Suprapubic skin (tissue), 4 donors: ENCODE results near the gene CHM. TPM values are rescaled to one million over a fixed set of nuclear protein-coding genes. Genes with fewer than 3 reads are reported as not detected.
"Not testable (repeated sequence)": the region's sequence is repeated elsewhere in the genome, so short reads cannot be mapped to it uniquely, and the experiment has no call there.

Experiments used
- DNase-seq, 2 donors: peaks; one replicate each; pipeline ENCODE4 v3.0.0-alpha.2; 2019; ENCODE audit warnings: low spot score in 2 of 2
- H3K27ac ChIP-seq: fragments of 200-600 bp; sonication (generic); one replicate; pipeline ENCODE4 v1.5.1; 2019
- H3K27me3 ChIP-seq: fragments of 200-600 bp; sonication (generic); one replicate; pipeline ENCODE4 v1.5.1; 2019
- H3K36me3 ChIP-seq: fragments of 200-600 bp; sonication (generic); one replicate; pipeline ENCODE4 v1.5.1; 2019
- H3K4me1 ChIP-seq: fragments of 200-600 bp; sonication (generic); one replicate; pipeline ENCODE4 v1.5.1; 2019
- H3K4me3 ChIP-seq: fragments of 200-600 bp; sonication (generic); one replicate; pipeline ENCODE4 v1.5.1; 2019; ENCODE audit warnings: mild to moderate bottlenecking
- H3K9me3 ChIP-seq: fragments of 200-600 bp; sonication (generic); one replicate; pipeline ENCODE4 v1.5.1; 2019
- EP300 ChIP-seq: sonication (generic); formaldehyde crosslinking; IDR thresholded peaks from one replicate; pipeline ENCODE4 v1.6.1; 2017; ENCODE audit warnings: antibody characterized with exemption
- POLR2A ChIP-seq, 2 donors: fragments of 450-650 bp; IDR thresholded peaks; one replicate each; pipeline ENCODE4 v1.6.1; 2017; ENCODE audit warnings: antibody characterized with exemption in 2 of 2, mild to moderate bottlenecking in 2 of 2, moderate library complexity in 2 of 2
- POLR2AphosphoS5 ChIP-seq, 3 donors: sonication (generic); formaldehyde crosslinking; IDR thresholded peaks; one replicate each; pipeline ENCODE4 v1.6.1; 2017; ENCODE audit warnings: antibody characterized with exemption in 3 of 3
- WGBS: methylation state at CpG from one replicate; pipeline ENCODE4 v1.1.5; 2018; 5-methylcytosine and 5-hydroxymethylcytosine counted together
- total RNA-seq, 4 donors: library from RNA; depleted of rRNA; stranded (reverse); fragments of >200 nt; gene quantifications; one replicate each; pipeline ENCODE4 v1.1.0, GENCODE V29; 2016
- TF ChIP-seq, protein P1 (sequence below), 2 donors: fragments of 200-600 bp in 1 of 2; fragments of 450-650 bp in 1 of 2; sonication (generic) in 1 of 2; IDR thresholded peaks; one replicate each; pipeline ENCODE4 v1.5.1; 2016 to 2019; ENCODE audit warnings: antibody characterized with exemption in 2 of 2, mild to moderate bottlenecking in 1 of 2, moderate library complexity in 1 of 2

CHM gene
- total RNA-seq, 4 donors from 2014 or later: 9.5 to 18.9 (median 12.8) TPM

DNA sequence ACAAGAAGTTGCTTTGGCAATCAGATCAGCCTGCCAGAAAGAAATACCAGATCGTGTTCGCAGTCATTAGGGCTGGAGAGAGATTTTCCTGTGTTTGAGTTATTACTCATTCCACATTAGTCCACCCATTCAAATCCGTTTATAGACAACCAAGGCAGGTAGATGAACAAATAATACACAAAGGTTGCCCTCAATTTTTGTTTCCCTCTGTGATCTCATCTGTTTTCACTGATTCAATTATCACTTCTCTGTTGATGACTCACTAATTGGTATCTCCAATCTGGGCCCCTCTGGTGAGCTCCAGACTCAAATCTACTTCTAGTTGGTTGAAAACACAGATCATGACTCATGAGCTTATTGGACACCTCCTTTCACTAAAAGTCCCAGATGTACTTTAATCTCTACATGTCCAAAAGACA, 54.5 kb downstream of the CHM start:
- H3K9me3 ChIP-seq: no peaks in the 10 kb centered on the region
- DNase-seq: no peak
- H3K4me3 ChIP-seq: no peak overlapping the region

DNA sequence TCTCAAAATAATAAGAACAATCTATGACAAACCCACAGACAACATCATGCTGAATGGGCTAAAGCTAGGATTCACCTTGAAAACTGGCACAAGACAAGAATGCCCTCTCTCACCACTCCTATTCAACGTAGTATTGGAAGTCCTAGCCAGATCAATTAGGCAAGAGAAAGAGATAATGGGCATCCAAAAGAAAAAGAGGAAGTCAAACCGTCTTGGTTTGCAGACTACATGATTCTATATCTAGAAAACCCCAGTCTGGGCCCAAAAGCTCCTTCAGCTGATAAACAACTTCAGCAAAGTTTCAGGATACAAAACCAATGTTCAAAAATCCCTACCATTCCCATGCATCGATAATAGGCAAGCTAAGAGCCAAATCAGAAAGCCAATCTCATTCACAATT, 59.0 kb downstream of the CHM start:
- Histone ChIP-seq H3K36me3 (no peaks in the 10 kb centered on the region), H3K9me3 (no peaks in the 10 kb centered on the region), H3K27me3 (no peaks in the 10 kb centered on the region), H3K4me1 (no peaks in the 10 kb centered on the region), H3K4me3 (no peak overlapping the region), H3K27ac (no peak overlapping the region)
- DNase-seq: no peak
- WGBS: 72% methylated on average over 3 of the region's 3 CpGs
- TF ChIP-seq, protein P1, sequence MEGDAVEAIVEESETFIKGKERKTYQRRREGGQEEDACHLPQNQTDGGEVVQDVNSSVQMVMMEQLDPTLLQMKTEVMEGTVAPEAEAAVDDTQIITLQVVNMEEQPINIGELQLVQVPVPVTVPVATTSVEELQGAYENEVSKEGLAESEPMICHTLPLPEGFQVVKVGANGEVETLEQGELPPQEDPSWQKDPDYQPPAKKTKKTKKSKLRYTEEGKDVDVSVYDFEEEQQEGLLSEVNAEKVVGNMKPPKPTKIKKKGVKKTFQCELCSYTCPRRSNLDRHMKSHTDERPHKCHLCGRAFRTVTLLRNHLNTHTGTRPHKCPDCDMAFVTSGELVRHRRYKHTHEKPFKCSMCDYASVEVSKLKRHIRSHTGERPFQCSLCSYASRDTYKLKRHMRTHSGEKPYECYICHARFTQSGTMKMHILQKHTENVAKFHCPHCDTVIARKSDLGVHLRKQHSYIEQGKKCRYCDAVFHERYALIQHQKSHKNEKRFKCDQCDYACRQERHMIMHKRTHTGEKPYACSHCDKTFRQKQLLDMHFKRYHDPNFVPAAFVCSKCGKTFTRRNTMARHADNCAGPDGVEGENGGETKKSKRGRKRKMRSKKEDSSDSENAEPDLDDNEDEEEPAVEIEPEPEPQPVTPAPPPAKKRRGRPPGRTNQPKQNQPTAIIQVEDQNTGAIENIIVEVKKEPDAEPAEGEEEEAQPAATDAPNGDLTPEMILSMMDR (IDR thresholded peaks at IDR 0.05): no peak
- TF ChIP-seq EP300 (no peak), POLR2AphosphoS5 (IDR thresholded peaks at IDR 0.05) (no peak), POLR2A (IDR thresholded peaks at IDR 0.05) (no peak)

More for the DNA sequence above, 54.5 kb downstream of the CHM start:
- Histone ChIP-seq H3K4me1 (peaks cover 7% of the 10 kb centered on the region), H3K36me3 (no peaks in the 10 kb centered on the region), H3K27me3 (no peaks in the 10 kb centered on the region), H3K27ac (no peak overlapping the region)
- TF ChIP-seq, protein P1 (IDR thresholded peaks at IDR 0.05): no peak
- no peak for TF ChIP-seq POLR2A (IDR thresholded peaks at IDR 0.05)
- no peak for TF ChIP-seq EP300
- TF ChIP-seq POLR2AphosphoS5 (IDR thresholded peaks at IDR 0.05): no peak
- 56% methylated on average over 3 of the region's 3 CpGs for WGBS

DNA sequence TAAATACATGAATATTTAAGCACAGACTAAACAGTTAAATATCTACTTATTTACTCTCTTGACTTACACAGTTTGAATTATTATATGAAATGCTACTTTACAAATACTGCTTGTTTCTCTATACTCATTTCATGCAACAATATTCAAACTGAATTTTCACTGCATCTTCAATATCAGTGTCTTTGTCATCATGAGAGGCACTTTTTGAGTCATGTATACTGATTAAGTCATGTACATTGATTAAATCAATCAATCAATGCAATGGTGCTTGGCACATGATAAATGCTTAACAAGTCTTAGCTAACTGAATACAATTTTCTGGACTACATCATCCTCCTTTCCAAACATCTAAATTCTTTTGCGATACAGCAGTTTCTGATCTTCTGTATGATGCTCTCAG, 67.1 kb downstream of the CHM start:
- no peak for DNase-seq
- no peaks in the 10 kb centered on the region for H3K27me3 ChIP-seq
- no peaks in the 10 kb centered on the region for H3K9me3 ChIP-seq
- H3K4me1 ChIP-seq: no peaks in the 10 kb centered on the region
- no peaks in the 10 kb centered on the region for H3K36me3 ChIP-seq
- no peak overlapping the region for H3K4me3 ChIP-seq
- no peak for TF ChIP-seq EP300
- no peak overlapping the region for H3K27ac ChIP-seq
- WGBS: 100% methylated on average over 1 of the region's 1 CpG

DNA sequence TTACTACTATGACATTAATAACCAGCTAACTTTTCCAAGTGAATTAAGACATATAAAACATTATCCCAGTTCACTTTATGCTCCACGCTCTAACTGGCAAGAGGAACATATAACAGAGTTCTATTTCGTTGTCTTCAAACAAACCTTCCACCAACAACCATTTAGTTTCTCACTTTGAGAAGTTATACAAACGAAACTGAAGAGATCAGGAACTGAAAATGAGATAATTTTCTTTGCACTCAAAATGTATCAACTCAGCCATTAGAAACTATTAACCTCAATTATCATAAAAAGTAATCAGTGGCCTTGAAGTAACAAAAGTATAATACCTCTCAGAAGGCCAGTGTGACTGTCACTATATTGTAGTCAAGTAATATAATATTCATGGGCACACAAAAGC, 70.1 kb downstream of the CHM start:
- H3K27me3 ChIP-seq: no peaks in the 10 kb centered on the region
- TF ChIP-seq EP300: no peak
- no peak for TF ChIP-seq POLR2A (IDR thresholded peaks at IDR 0.05)
- no peak for TF ChIP-seq POLR2AphosphoS5 (IDR thresholded peaks at IDR 0.05)
- TF ChIP-seq, protein P1 (IDR thresholded peaks at IDR 0.05): no peak
- H3K27ac ChIP-seq: no peak overlapping the region
- no peak for DNase-seq
- H3K4me3 ChIP-seq: no peak overlapping the region
- H3K36me3 ChIP-seq: no peaks in the 10 kb centered on the region
- WGBS: 73% methylated on average over 3 of the region's 3 CpGs
- H3K4me1 ChIP-seq: no peaks in the 10 kb centered on the region
- no peaks in the 10 kb centered on the region for H3K9me3 ChIP-seq

DNA sequence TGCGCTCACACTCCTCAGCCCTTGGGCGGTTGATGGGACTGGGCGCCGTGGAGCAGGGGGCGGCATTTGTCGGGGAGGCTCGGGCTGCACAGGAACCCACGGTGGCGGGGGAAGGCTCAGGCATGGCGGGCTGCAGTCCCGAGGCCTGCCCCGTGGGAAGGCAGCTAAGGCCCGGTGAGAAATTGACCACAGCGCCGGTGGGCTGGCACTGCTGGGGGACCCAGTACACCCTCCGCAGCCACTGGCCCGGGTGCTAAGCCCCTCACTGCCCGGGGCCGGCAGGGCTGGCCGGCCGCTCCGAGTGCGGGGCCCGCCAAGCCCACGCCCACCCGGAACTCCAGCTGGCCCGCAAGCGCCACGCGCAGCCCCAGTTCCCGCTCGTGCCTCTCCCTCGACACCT, 75.0 kb downstream of the CHM start:
- H3K27ac ChIP-seq, H3K4me3 ChIP-seq, H3K27me3 ChIP-seq, H3K4me1 ChIP-seq, H3K9me3 ChIP-seq, H3K36me3 ChIP-seq, DNase-seq: not testable (repeated sequence)
- WGBS: 96% methylated on average over 10 of the region's 33 CpGs

DNA sequence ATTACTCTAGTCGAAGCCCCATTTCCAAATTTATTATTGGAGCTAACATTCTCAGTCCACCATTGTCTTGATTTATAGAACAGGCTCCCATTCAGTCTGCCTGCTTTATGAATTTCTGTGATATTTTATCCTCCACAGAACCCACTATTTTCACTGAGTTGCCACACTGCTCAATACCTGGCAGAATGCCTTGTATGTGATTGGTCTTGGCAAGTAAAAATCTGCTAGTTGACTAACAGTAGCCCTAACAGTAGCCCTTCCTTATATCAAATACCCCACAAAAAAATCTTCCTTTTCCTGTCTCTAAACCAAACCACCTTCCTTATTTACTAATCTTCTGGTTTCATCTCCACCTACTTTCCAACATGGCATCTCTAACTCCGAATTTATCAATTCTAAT, 82.6 kb downstream of the CHM start:
- TF ChIP-seq POLR2A (IDR thresholded peaks at IDR 0.05): no peak
- TF ChIP-seq, protein P1 (IDR thresholded peaks at IDR 0.05): no peak
- no peak for TF ChIP-seq POLR2AphosphoS5 (IDR thresholded peaks at IDR 0.05)
- no peak for TF ChIP-seq EP300
- DNase-seq: no peak
- no peaks in the 10 kb centered on the region for H3K27me3 ChIP-seq
- no peaks in the 10 kb centered on the region for H3K4me1 ChIP-seq
- no peak overlapping the region for H3K27ac ChIP-seq
- no peak overlapping the region for H3K4me3 ChIP-seq
- WGBS: 76% methylated on average over 2 of the region's 2 CpGs
- no peaks in the 10 kb centered on the region for H3K36me3 ChIP-seq
- H3K9me3 ChIP-seq: no peaks in the 10 kb centered on the region
